Measurements from ENCODE around the gene VMAC. TPM values are rescaled to one million over a fixed set of nuclear protein-coding genes. Genes with fewer than 3 reads are reported as not detected.

Gene VMAC
- total and polyA plus RNA-seq, 10 donors = 2.1 to 15.9 (median 11.5) TPM

DNA sequence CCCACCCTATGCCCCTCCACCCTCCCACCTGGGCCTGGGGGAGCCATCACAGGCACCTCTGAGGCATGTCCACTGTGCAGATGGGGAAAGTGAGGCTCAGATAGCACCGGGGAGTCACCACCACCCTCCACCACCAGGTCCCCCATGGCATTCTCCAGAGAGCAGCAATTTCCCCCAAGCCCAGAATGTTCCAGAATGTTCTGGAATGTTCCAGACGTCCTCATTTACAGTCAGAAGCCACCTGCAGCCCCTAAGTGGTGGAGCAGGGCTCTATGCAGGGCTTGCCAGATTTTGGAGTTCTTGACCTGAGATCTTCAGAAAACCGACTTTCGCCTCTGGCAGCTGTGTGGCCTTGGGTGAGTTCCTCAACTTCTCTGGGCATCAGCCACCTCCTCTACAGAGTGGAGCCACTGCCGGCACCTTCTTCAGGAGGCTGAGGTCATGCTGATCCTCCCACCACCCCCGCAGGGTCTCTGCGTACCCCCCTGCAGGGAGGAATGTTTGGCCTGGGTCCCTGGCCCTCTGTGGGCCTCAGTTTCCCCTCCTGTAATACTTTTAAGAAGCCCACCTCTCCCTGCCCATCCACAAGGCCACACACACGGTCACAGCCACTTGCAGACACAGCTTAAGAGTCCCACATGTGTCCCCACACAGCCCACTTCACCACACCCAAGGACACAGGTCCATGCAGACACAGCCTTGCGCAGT lies 40.5 kb upstream of the VMAC start:
- no peak for DNase-seq
- WGBS, 5 donors = 76 to 86% (median 84%) methylated on average over 8 to 9 of the region's 9 CpGs
- Histone ChIP-seq H3K36me3 (no peaks in the 10 kb centered on the region), H3K4me3 (no peak overlapping the region), H3K9me3 (no peaks in the 10 kb centered on the region), H3K4me1 (no peaks in the 10 kb centered on the region), H3K27ac (no peak overlapping the region), H3K27me3 (replicated peaks in 1 of 7) (peaks cover 0 to 28% (median 0%) of the 10 kb centered on the region in 7 donors)
- intact Hi-C loops (cut with DNase I; ENCODE audit: low total_unique reads) = no loop called here
- TF ChIP-seq, protein P1, sequence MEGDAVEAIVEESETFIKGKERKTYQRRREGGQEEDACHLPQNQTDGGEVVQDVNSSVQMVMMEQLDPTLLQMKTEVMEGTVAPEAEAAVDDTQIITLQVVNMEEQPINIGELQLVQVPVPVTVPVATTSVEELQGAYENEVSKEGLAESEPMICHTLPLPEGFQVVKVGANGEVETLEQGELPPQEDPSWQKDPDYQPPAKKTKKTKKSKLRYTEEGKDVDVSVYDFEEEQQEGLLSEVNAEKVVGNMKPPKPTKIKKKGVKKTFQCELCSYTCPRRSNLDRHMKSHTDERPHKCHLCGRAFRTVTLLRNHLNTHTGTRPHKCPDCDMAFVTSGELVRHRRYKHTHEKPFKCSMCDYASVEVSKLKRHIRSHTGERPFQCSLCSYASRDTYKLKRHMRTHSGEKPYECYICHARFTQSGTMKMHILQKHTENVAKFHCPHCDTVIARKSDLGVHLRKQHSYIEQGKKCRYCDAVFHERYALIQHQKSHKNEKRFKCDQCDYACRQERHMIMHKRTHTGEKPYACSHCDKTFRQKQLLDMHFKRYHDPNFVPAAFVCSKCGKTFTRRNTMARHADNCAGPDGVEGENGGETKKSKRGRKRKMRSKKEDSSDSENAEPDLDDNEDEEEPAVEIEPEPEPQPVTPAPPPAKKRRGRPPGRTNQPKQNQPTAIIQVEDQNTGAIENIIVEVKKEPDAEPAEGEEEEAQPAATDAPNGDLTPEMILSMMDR (IDR thresholded peaks at IDR 0.05 in 8 of 11, conservative IDR thresholded peaks at IDR 0.05 in 3 of 11) = no peak
- TF ChIP-seq POLR2A (IDR thresholded peaks at IDR 0.05) (no peak), POLR2AphosphoS5 (IDR thresholded peaks at IDR 0.05) (no peak)

DNA sequence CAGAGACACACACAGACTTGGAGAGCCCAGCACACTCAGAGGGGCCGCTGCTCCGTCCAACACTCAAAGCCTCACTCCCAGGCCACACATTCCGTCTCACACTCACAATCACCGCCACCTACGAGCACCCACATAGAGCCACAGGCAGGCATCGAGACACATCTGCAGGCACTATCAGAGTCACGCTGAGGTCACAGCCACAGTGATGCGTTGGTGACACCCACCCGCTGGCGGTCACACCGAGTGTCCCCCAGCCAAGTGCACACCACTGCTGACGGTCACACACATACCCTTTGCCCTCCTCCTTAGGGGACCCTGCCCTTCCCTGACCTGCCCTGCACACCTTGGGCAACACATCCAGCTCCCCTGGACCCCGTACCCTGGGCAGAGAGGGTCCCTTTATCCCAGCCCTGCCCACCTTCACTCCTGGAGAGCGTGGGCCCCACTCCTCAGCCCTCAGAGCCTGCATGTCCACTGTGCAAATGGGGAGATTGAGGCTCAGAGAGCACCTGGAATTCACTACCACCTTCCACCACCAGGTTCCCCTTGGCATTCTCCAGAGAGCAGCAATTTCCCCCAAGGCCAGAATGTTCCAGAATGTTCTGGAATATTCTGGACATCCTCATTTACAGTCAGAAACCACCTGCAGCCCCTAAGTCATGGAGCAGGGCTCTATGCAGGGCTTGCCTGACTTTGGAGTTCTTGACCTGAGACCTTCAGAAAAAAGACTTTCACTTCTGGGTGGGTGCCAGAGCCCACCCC lies 39.8 kb upstream of the VMAC start:
- no peaks in the 10 kb centered on the region for H3K36me3 ChIP-seq
- no peak overlapping the region for H3K4me3 ChIP-seq
- H3K9me3 ChIP-seq = no peaks in the 10 kb centered on the region
- 80 to 87% (median 84%) methylated on average over 9 to 14 of the region's 14 CpGs for WGBS, 5 donors
- TF ChIP-seq, protein P1 (IDR thresholded peaks at IDR 0.05 in 8 of 11, conservative IDR thresholded peaks at IDR 0.05 in 3 of 11) = no peak
- DNase-seq = no peak
- intact Hi-C loops (cut with DNase I; ENCODE audit: low total_unique reads) = no loop called here
- H3K4me1 ChIP-seq = no peaks in the 10 kb centered on the region
- peaks cover 0 to 28% (median 0%) of the 10 kb centered on the region in 7 donors for H3K27me3 ChIP-seq (replicated peaks in 1 of 7)
- no peak overlapping the region for H3K27ac ChIP-seq

DNA sequence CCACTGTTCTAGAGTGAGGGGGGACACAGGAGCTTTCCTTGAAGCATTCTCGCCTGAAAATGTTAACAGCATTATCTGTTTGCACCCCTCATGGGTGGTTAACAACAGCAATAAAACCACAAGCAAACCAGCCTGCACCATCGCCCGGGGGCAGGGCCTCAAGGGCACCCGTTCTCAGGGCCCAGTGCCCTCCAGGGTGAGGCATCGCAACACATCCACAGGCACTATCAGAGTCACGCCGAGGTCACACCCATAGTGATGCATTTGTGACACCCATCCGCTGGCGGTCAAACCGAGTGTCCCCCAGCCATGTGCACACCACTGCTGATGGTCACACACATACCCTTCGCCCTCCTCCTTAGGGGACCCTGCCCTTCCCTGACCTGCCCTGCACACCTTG lies 38.9 kb upstream of the VMAC start:
- H3K4me1 ChIP-seq = no peaks in the 10 kb centered on the region
- intact Hi-C loops (cut with DNase I; ENCODE audit: low total_unique reads) = no loop called here
- no peak overlapping the region for H3K27ac ChIP-seq
- TF ChIP-seq POLR2A (IDR thresholded peaks at IDR 0.05) = no peak
- TF ChIP-seq, protein P1 (IDR thresholded peaks at IDR 0.05 in 8 of 11, conservative IDR thresholded peaks at IDR 0.05 in 3 of 11) = no peak
- no peak for TF ChIP-seq POLR2AphosphoS5 (IDR thresholded peaks at IDR 0.05)
- H3K9me3 ChIP-seq = no peaks in the 10 kb centered on the region
- no peaks in the 10 kb centered on the region for H3K36me3 ChIP-seq
- H3K27me3 ChIP-seq (replicated peaks in 1 of 7) = peaks cover 0 to 28% (median 0%) of the 10 kb centered on the region in 7 donors
- no peak overlapping the region for H3K4me3 ChIP-seq
- 74 to 87% (median 79%) methylated on average over 9 to 11 of the region's 11 CpGs for WGBS, 5 donors
- DNase-seq = no peak

All from spleen (tissue), 11 donors.